ENCODE results near the gene PAX8. TPM values are rescaled to one million over a fixed set of nuclear protein-coding genes. Genes with fewer than 3 reads are reported as not detected.

The PAX8 gene
- total RNA-seq, 1 experiment from 2014 or later, result 0.46 TPM

GRCh38 chr2:113178069-113178746 lies 100.5 kb downstream of the PAX8 start:
- DNase-seq, result no peak
- no peaks in the 10 kb centered on the region for H3K36me3 ChIP-seq
- H3K4me3 ChIP-seq, result no peak overlapping the region
- no peaks in the 10 kb centered on the region for H3K27me3 ChIP-seq
- no peaks in the 10 kb centered on the region for H3K9me3 ChIP-seq

- no peaks in the 10 kb centered on the region for H3K9me3 ChIP-seq
- no peaks in the 10 kb centered on the region for H3K36me3 ChIP-seq
- DNase-seq, result no peak
- H3K27me3 ChIP-seq, result no peaks in the 10 kb centered on the region
- no peak overlapping the region for H3K4me3 ChIP-seq
These were observed 101.9 kb downstream of the PAX8 start for GRCh38 chr2:113176696-113177355.

GRCh38 chr2:113175736-113176695 lies 102.7 kb downstream of the PAX8 start:
- H3K4me3 ChIP-seq, result no peak overlapping the region

GRCh38 chr2:113175042-113175628 lies 103.6 kb downstream of the PAX8 start:
- Histone ChIP-seq H3K27me3 (no peaks in the 10 kb centered on the region), H3K9me3 (no peaks in the 10 kb centered on the region), H3K4me3 (no peak overlapping the region), H3K36me3 (no peaks in the 10 kb centered on the region)
- no peak for DNase-seq

More at GRCh38 chr2:113175736-113176695, 102.7 kb downstream of the PAX8 start:
- Histone ChIP-seq H3K36me3 (no peaks in the 10 kb centered on the region), H3K27me3 (no peaks in the 10 kb centered on the region), H3K9me3 (no peaks in the 10 kb centered on the region)
- no peak for DNase-seq

- Histone ChIP-seq H3K4me3 (no peak overlapping the region), H3K27me3 (no peaks in the 10 kb centered on the region), H3K9me3 (no peaks in the 10 kb centered on the region), H3K36me3 (no peaks in the 10 kb centered on the region)
- no peak for DNase-seq
These were observed 104.4 kb downstream of the PAX8 start for GRCh38 chr2:113174376-113174750.

GRCh38 chr2:113173542-113174375 lies 105.0 kb downstream of the PAX8 start, which contains the start of gene PSD4:
Gene PSD4, plus strand, starts transcription at chr2:113173971. Its CDS starts 8,486 bp downstream, at chr2:113182457.
- DNase-seq, result no peak
- H3K9me3 ChIP-seq, result no peaks in the 10 kb centered on the region
- H3K27me3 ChIP-seq, result no peaks in the 10 kb centered on the region
- H3K4me3 ChIP-seq, result no peak within 1 kb of the TSS
- no peaks in the 10 kb centered on the region for H3K36me3 ChIP-seq

GRCh38 chr2:113172721-113173541 lies 105.8 kb downstream of the PAX8 start:
- no peaks in the 10 kb centered on the region for H3K9me3 ChIP-seq
- H3K4me3 ChIP-seq, result no peak overlapping the region
- no peaks in the 10 kb centered on the region for H3K36me3 ChIP-seq
- no peaks in the 10 kb centered on the region for H3K27me3 ChIP-seq
- no peak for DNase-seq

GRCh38 chr2:113171334-113172075 lies 107.2 kb downstream of the PAX8 start:
- no peaks in the 10 kb centered on the region for H3K27me3 ChIP-seq
- H3K36me3 ChIP-seq, result no peaks in the 10 kb centered on the region
- DNase-seq, result no peak
- no peak overlapping the region for H3K4me3 ChIP-seq
- H3K9me3 ChIP-seq, result no peaks in the 10 kb centered on the region

GRCh38 chr2:113169586-113169985 lies 109.1 kb downstream of the PAX8 start:
- Histone ChIP-seq H3K27me3 (no peaks in the 10 kb centered on the region), H3K36me3 (no peaks in the 10 kb centered on the region), H3K9me3 (no peaks in the 10 kb centered on the region), H3K4me3 (no peak overlapping the region)
- no peak for DNase-seq

- DNase-seq, result no peak
- Histone ChIP-seq H3K9me3 (no peaks in the 10 kb centered on the region), H3K27me3 (no peaks in the 10 kb centered on the region), H3K36me3 (no peaks in the 10 kb centered on the region), H3K4me3 (no peak overlapping the region)
These were observed 109.7 kb downstream of the PAX8 start for GRCh38 chr2:113169002-113169530.

GRCh38 chr2:113167962-113168340 lies 110.8 kb downstream of the PAX8 start:
- Histone ChIP-seq H3K27me3 (no peaks in the 10 kb centered on the region), H3K9me3 (no peaks in the 10 kb centered on the region), H3K4me3 (no peak overlapping the region), H3K36me3 (no peaks in the 10 kb centered on the region)
- no peak for DNase-seq

- DNase-seq, result no peak
- Histone ChIP-seq H3K4me3 (no peak overlapping the region), H3K27me3 (no peaks in the 10 kb centered on the region), H3K36me3 (no peaks in the 10 kb centered on the region), H3K9me3 (no peaks in the 10 kb centered on the region)
These were observed 111.4 kb downstream of the PAX8 start for GRCh38 chr2:113167115-113167932.

- DNase-seq, result no peak
- Histone ChIP-seq H3K27me3 (no peaks in the 10 kb centered on the region), H3K9me3 (no peaks in the 10 kb centered on the region), H3K36me3 (no peaks in the 10 kb centered on the region), H3K4me3 (no peak overlapping the region)
These were observed 112.5 kb downstream of the PAX8 start for GRCh38 chr2:113166187-113166645.

Measured in MG63 (cell line).